ENCODE data around the gene SKI.

GRCh38 chr1:2290595-2291510, 62.7 kb downstream of the SKI start:
- TF ChIP-seq, protein P1, sequence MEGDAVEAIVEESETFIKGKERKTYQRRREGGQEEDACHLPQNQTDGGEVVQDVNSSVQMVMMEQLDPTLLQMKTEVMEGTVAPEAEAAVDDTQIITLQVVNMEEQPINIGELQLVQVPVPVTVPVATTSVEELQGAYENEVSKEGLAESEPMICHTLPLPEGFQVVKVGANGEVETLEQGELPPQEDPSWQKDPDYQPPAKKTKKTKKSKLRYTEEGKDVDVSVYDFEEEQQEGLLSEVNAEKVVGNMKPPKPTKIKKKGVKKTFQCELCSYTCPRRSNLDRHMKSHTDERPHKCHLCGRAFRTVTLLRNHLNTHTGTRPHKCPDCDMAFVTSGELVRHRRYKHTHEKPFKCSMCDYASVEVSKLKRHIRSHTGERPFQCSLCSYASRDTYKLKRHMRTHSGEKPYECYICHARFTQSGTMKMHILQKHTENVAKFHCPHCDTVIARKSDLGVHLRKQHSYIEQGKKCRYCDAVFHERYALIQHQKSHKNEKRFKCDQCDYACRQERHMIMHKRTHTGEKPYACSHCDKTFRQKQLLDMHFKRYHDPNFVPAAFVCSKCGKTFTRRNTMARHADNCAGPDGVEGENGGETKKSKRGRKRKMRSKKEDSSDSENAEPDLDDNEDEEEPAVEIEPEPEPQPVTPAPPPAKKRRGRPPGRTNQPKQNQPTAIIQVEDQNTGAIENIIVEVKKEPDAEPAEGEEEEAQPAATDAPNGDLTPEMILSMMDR (IDR thresholded peaks at IDR 0.05), result no peak
- TF ChIP-seq POLR2A (IDR thresholded peaks at IDR 0.05), result no peak

Measured in prostate gland (tissue), 2 donors.